Measurements from ENCODE around the gene GDI2.
"Not testable (repeated sequence)": the region's sequence is repeated elsewhere in the genome, so short reads cannot be mapped to it uniquely, and the experiment has no call there.

The GDI2 gene

DNA sequence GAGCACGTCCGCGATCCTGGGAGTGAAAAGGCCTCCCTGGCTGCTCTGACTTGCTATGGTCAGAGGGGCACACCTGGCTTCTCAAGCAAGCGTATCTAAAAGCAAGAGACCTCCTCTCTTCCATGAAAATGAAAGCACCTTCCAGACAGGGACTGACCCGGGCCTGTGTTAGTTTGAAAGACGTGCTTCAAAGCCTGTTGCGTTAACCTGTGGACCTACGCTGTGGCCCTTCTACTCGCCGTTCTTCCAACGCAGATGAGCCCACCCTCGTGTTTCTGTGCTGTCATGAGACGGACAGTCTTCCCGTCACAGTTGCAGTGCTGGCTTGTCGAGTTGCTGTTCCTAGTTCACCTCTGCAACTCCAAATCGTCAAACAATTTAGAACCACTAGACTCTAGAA, 15.5 kb upstream of the GDI2 start:
- WGBS (ENCODE audit: insufficient coverage) = 95% methylated on average over 15 of the region's 16 CpGs
- no peak overlapping the region for H3K4me3 ChIP-seq (ENCODE audit: control insufficient read depth in 1 of 7, extremely low read depth in 1 of 7, insufficient read depth in 4 of 7, low read depth in 2 of 7, low read length in 6 of 7)
- ChIA-PET POLR2A (no interaction called here), CTCF (no interaction called here)
- DNase-seq = no peak
- H3K36me3 ChIP-seq (ENCODE audit: control insufficient read depth in 4 of 4, insufficient read depth in 4 of 4, low read length in 3 of 4) = no peaks in the 10 kb centered on the region
- H3K27ac ChIP-seq (ENCODE audit: insufficient read depth in 1 of 2, low read depth in 1 of 2, low read length in 2 of 2, poor library complexity in 1 of 2, severe bottlenecking in 2 of 2) = no peak overlapping the region
- no peaks in the 10 kb centered on the region for H3K4me1 ChIP-seq (ENCODE audit: control extremely low read depth in 1 of 4, control insufficient read depth in 4 of 4, insufficient read depth in 4 of 4, low read length in 3 of 4)
- H3K27me3 ChIP-seq (replicated peaks in 2 of 5; ENCODE audit: control insufficient read depth in 4 of 5, insufficient read depth in 5 of 5, low read length in 4 of 5) = peaks cover 0 to 1% (median 0%) of the 10 kb centered on the region in 5 experiments
- H3K9me3 ChIP-seq (ENCODE audit: control extremely low read depth in 1 of 5, control insufficient read depth in 4 of 5, insufficient read depth in 2 of 5, low read depth in 1 of 5, low read length in 4 of 5) = no peaks in the 10 kb centered on the region

DNA sequence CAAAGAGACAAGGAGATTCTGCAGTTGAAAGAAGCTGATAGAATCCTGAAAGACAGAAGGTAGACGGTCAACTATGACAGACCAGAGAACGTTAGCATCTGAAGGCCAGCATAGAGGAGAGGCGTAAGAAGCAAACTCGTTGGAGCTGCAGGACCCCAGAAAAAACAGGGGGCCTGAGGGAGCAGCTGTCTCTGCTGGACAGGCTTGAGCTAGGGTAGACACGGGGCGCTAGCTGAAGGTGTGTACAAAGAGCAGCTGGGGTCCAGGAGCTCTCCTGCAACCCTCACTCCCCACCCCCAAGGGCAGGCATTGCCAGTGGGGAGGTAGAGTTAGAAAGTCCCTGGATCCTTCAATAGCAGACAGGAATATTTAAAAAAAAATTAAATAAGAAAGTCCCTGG, 14.6 kb upstream of the GDI2 start:
- ChIA-PET CTCF (interaction anchor here (1.3 kb wide), 1 partner anchor 45 kb away, joined by 3 read pairs; no protein-coding TSS in a partner anchor), POLR2A (no interaction called here)
- Histone ChIP-seq H3K4me1 (ENCODE audit: control extremely low read depth in 1 of 4, control insufficient read depth in 4 of 4, insufficient read depth in 4 of 4, low read length in 3 of 4) (no peaks in the 10 kb centered on the region), H3K9me3 (ENCODE audit: control extremely low read depth in 1 of 5, control insufficient read depth in 4 of 5, insufficient read depth in 2 of 5, low read depth in 1 of 5, low read length in 4 of 5) (no peaks in the 10 kb centered on the region), H3K27ac (ENCODE audit: insufficient read depth in 1 of 2, low read depth in 1 of 2, low read length in 2 of 2, poor library complexity in 1 of 2, severe bottlenecking in 2 of 2) (no peak overlapping the region), H3K4me3 (ENCODE audit: control insufficient read depth in 1 of 7, extremely low read depth in 1 of 7, insufficient read depth in 4 of 7, low read depth in 2 of 7, low read length in 6 of 7) (no peak overlapping the region), H3K36me3 (ENCODE audit: control insufficient read depth in 4 of 4, insufficient read depth in 4 of 4, low read length in 3 of 4) (no peaks in the 10 kb centered on the region), H3K27me3 (replicated peaks in 2 of 5; ENCODE audit: control insufficient read depth in 4 of 5, insufficient read depth in 5 of 5, low read length in 4 of 5) (peaks cover 0 to 1% (median 0%) of the 10 kb centered on the region in 5 experiments)
- 100% methylated on average over 3 of the region's 6 CpGs for WGBS (ENCODE audit: insufficient coverage)
- DNase-seq = no peak

DNA sequence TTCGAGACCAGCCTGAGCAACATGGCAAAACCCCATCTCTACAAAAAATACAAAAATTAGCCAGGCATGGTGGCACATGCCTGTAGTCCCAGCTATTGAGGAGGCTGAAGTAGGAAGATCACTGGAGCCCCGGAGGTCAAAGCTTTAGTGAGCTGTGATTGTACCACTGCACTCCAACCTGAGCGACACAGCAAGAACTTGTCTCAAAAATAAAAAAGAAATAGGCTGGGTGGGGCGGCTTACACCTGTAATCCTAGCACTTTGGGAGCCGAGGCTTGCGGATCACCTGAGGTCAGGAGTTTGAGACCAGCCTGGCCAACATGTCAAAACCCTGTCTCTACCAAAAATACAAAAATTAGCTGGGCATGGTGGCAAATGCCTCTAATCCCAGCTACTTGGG, 13.3 kb upstream of the GDI2 start:
- not testable (repeated sequence) for H3K27me3 ChIP-seq (replicated peaks in 2 of 5; ENCODE audit: control insufficient read depth in 4 of 5, insufficient read depth in 5 of 5, low read length in 4 of 5)
- CTCF ChIA-PET = interaction anchor here (1.2 kb wide), 1 partner anchor 15 kb away, joined by 3 read pairs; no protein-coding TSS in a partner anchor

DNA sequence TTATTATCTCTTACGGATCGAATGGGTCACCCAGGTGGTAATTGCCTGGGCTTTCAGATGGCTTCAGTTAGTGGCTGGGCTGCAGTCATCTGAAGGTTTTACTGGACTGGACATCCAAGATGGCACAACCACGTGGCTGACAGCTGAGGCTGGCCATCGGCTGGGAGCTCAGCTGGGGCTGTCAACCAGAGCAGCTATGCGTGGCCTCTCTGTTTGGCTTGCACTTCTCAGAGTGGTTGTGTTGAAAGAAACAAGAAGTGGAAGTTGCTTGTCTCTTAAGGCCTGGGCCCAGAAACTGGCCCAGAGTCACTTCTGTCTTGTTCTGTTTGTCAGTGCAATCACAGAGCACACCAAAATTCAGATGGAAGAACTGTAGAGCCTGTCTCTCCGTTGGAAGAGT, 5.7 kb upstream of the GDI2 start:
- 97% methylated on average over 4 of the region's 6 CpGs for WGBS (ENCODE audit: insufficient coverage)
- Histone ChIP-seq H3K36me3 (ENCODE audit: control insufficient read depth in 4 of 4, insufficient read depth in 4 of 4, low read length in 3 of 4) (no peaks in the 10 kb centered on the region), H3K4me1 (ENCODE audit: control extremely low read depth in 1 of 4, control insufficient read depth in 4 of 4, insufficient read depth in 4 of 4, low read length in 3 of 4) (peaks cover 11 to 21% (median 15%) of the 10 kb centered on the region in 4 experiments), H3K4me3 (ENCODE audit: control insufficient read depth in 1 of 7, extremely low read depth in 1 of 7, insufficient read depth in 4 of 7, low read depth in 2 of 7, low read length in 6 of 7) (no peak overlapping the region), H3K27ac (ENCODE audit: insufficient read depth in 1 of 2, low read depth in 1 of 2, low read length in 2 of 2, poor library complexity in 1 of 2, severe bottlenecking in 2 of 2) (no peak overlapping the region), H3K9me3 (ENCODE audit: control extremely low read depth in 1 of 5, control insufficient read depth in 4 of 5, insufficient read depth in 2 of 5, low read depth in 1 of 5, low read length in 4 of 5) (no peaks in the 10 kb centered on the region), H3K27me3 (replicated peaks in 2 of 5; ENCODE audit: control insufficient read depth in 4 of 5, insufficient read depth in 5 of 5, low read length in 4 of 5) (no peaks in the 10 kb centered on the region)
- no peak for DNase-seq
- ChIA-PET CTCF (no interaction called here), POLR2A (no interaction called here)

More for the DNA sequence above, 13.3 kb upstream of the GDI2 start:
- H3K27ac ChIP-seq (ENCODE audit: insufficient read depth in 1 of 2, low read depth in 1 of 2, low read length in 2 of 2, poor library complexity in 1 of 2, severe bottlenecking in 2 of 2); POLR2A ChIA-PET; H3K4me1 ChIP-seq (ENCODE audit: control extremely low read depth in 1 of 4, control insufficient read depth in 4 of 4, insufficient read depth in 4 of 4, low read length in 3 of 4); H3K9me3 ChIP-seq (ENCODE audit: control extremely low read depth in 1 of 5, control insufficient read depth in 4 of 5, insufficient read depth in 2 of 5, low read depth in 1 of 5, low read length in 4 of 5); DNase-seq; H3K4me3 ChIP-seq (ENCODE audit: control insufficient read depth in 1 of 7, extremely low read depth in 1 of 7, insufficient read depth in 4 of 7, low read depth in 2 of 7, low read length in 6 of 7); H3K36me3 ChIP-seq (ENCODE audit: control insufficient read depth in 4 of 4, insufficient read depth in 4 of 4, low read length in 3 of 4): not testable (repeated sequence)
- 100% methylated on average over 5 of the region's 6 CpGs for WGBS (ENCODE audit: insufficient coverage)

GRCh38 chr10:5818048-5818331, 4.8 kb upstream of the GDI2 start:
- WGBS (ENCODE audit: insufficient coverage) = no CpG with 5 or more reads among the region's 2 CpGs
- no peak for DNase-seq
- H3K27me3 ChIP-seq (replicated peaks in 2 of 5; ENCODE audit: control insufficient read depth in 4 of 5, insufficient read depth in 5 of 5, low read length in 4 of 5) = no peaks in the 10 kb centered on the region
- no peak overlapping the region for H3K27ac ChIP-seq (ENCODE audit: insufficient read depth in 1 of 2, low read depth in 1 of 2, low read length in 2 of 2, poor library complexity in 1 of 2, severe bottlenecking in 2 of 2)
- no peaks in the 10 kb centered on the region for H3K36me3 ChIP-seq (ENCODE audit: control insufficient read depth in 4 of 4, insufficient read depth in 4 of 4, low read length in 3 of 4)
- H3K4me3 ChIP-seq (ENCODE audit: control insufficient read depth in 1 of 7, extremely low read depth in 1 of 7, insufficient read depth in 4 of 7, low read depth in 2 of 7, low read length in 6 of 7) = no peak overlapping the region
- H3K9me3 ChIP-seq (ENCODE audit: control extremely low read depth in 1 of 5, control insufficient read depth in 4 of 5, insufficient read depth in 2 of 5, low read depth in 1 of 5, low read length in 4 of 5) = no peaks in the 10 kb centered on the region
- ChIA-PET POLR2A (no interaction called here), CTCF (no interaction called here)
- H3K4me1 ChIP-seq (ENCODE audit: control extremely low read depth in 1 of 4, control insufficient read depth in 4 of 4, insufficient read depth in 4 of 4, low read length in 3 of 4) = peaks cover 11 to 23% (median 17%) of the 10 kb centered on the region in 4 experiments

- H3K9me3 ChIP-seq (ENCODE audit: control extremely low read depth in 1 of 5, control insufficient read depth in 4 of 5, insufficient read depth in 2 of 5, low read depth in 1 of 5, low read length in 4 of 5) = no peaks in the 10 kb centered on the region
- no peak overlapping the region for H3K27ac ChIP-seq (ENCODE audit: insufficient read depth in 1 of 2, low read depth in 1 of 2, low read length in 2 of 2, poor library complexity in 1 of 2, severe bottlenecking in 2 of 2)
- no peak overlapping the region for H3K4me3 ChIP-seq (ENCODE audit: control insufficient read depth in 1 of 7, extremely low read depth in 1 of 7, insufficient read depth in 4 of 7, low read depth in 2 of 7, low read length in 6 of 7)
- POLR2A ChIA-PET = no interaction called here
- peaks cover 11 to 23% (median 17%) of the 10 kb centered on the region in 4 experiments for H3K4me1 ChIP-seq (ENCODE audit: control extremely low read depth in 1 of 4, control insufficient read depth in 4 of 4, insufficient read depth in 4 of 4, low read length in 3 of 4)
- CTCF ChIA-PET = no interaction called here
- no peak for DNase-seq
- 73% methylated on average over 2 of the region's 4 CpGs for WGBS (ENCODE audit: insufficient coverage)
- H3K27me3 ChIP-seq (replicated peaks in 2 of 5; ENCODE audit: control insufficient read depth in 4 of 5, insufficient read depth in 5 of 5, low read length in 4 of 5) = no peaks in the 10 kb centered on the region
- H3K36me3 ChIP-seq (ENCODE audit: control insufficient read depth in 4 of 4, insufficient read depth in 4 of 4, low read length in 3 of 4) = no peaks in the 10 kb centered on the region
Measured at GRCh38 chr10:5817322-5818047, 4.3 kb upstream of the GDI2 start.

- peak in 2 of 3 donors; percentile 59 to 69 for DNase-seq
- H3K27ac ChIP-seq (ENCODE audit: insufficient read depth in 1 of 2, low read depth in 1 of 2, low read length in 2 of 2, poor library complexity in 1 of 2, severe bottlenecking in 2 of 2) = no peak overlapping the region
- ChIA-PET POLR2A (no interaction called here), CTCF (no interaction called here)
- H3K9me3 ChIP-seq (ENCODE audit: control extremely low read depth in 1 of 5, control insufficient read depth in 4 of 5, insufficient read depth in 2 of 5, low read depth in 1 of 5, low read length in 4 of 5) = no peaks in the 10 kb centered on the region
- peaks cover 18 to 35% (median 25%) of the 10 kb centered on the region in 4 experiments for H3K4me1 ChIP-seq (ENCODE audit: control extremely low read depth in 1 of 4, control insufficient read depth in 4 of 4, insufficient read depth in 4 of 4, low read length in 3 of 4)
- H3K27me3 ChIP-seq (replicated peaks in 2 of 5; ENCODE audit: control insufficient read depth in 4 of 5, insufficient read depth in 5 of 5, low read length in 4 of 5) = no peaks in the 10 kb centered on the region
- H3K4me3 ChIP-seq (ENCODE audit: control insufficient read depth in 1 of 7, extremely low read depth in 1 of 7, insufficient read depth in 4 of 7, low read depth in 2 of 7, low read length in 6 of 7) = no peak overlapping the region
- no peaks in the 10 kb centered on the region for H3K36me3 ChIP-seq (ENCODE audit: control insufficient read depth in 4 of 4, insufficient read depth in 4 of 4, low read length in 3 of 4)
Measured at GRCh38 chr10:5816170-5816569, 2.9 kb upstream of the GDI2 start.
